IMR-90 (cell line): ENCODE data around the gene CD300H. TPM values are rescaled to one million over a fixed set of nuclear protein-coding genes. Genes with fewer than 3 reads are reported as not detected.

Experiments
- ATAC-seq: fragments of 200-7000 bp; cut with Tn5 transposase; 2 replicates; pipeline ENCODE4 v1.9.1; 2020; ENCODE audit warnings: low read depth, mild to moderate bottlenecking, moderate library complexity
- BruUV-seq: library from RNA; stranded (reverse); fragments of 400-500 nt; replicated peaks from 2 replicates; lab custom pipeline; 2021; lab: Mats Ljungman, UMichigan
- CTCF ChIA-PET: fragments of 300-600 bp; formaldehyde crosslinking; extraction: SDS; loops from one replicate; lab custom pipeline; 2021; ENCODE audit warnings: antibody characterized with exemption; lab: Yijun Ruan, JAX
- POLR2A ChIA-PET: fragments of 300-600 bp; sonication (Branson Sonifier 250); formaldehyde crosslinking; loops from one replicate; lab custom pipeline; 2022; ENCODE audit warnings: antibody characterized with exemption; ENCODE audit not compliant: unreplicated experiment; lab: Charles Lee
- DNase-seq: peaks from one replicate; pipeline ENCODE4 v3.0.0; 2013
- H2AFZ ChIP-seq: replicated peaks from 2 replicates; pipeline ENCODE3; 2013; ENCODE audit warnings: low read length, mild to moderate bottlenecking; ENCODE audit not compliant: poor library complexity
- H2AK5ac ChIP-seq: 2 replicates; pipeline ENCODE4 v1.6.1; 2013; ENCODE audit warnings: low read depth, low read length, inconsistent platforms
- H2AK9ac ChIP-seq: replicated peaks from 2 replicates; pipeline ENCODE3; 2013; ENCODE audit warnings: mild to moderate bottlenecking, low read depth, low read length, moderate library complexity; ENCODE audit not compliant: poor library complexity
- H2BK120ac ChIP-seq: 2 replicates; pipeline ENCODE4 v1.6.1; 2013; ENCODE audit warnings: low read depth, low read length, inconsistent platforms
- H2BK15ac ChIP-seq: 3 replicates; pipeline ENCODE4 v1.6.1; 2013; ENCODE audit warnings: low read depth, low read length, inconsistent platforms
- H2BK20ac ChIP-seq: 2 replicates; pipeline ENCODE4 v1.6.1; 2013; ENCODE audit warnings: low read depth, mild to moderate bottlenecking, inconsistent platforms, low read length, moderate library complexity
- H2BK5ac ChIP-seq: 2 replicates; pipeline ENCODE4 v1.6.1; 2013; ENCODE audit warnings: mild to moderate bottlenecking, low read depth, low read length, inconsistent platforms; ENCODE audit not compliant: poor library complexity, severe bottlenecking
- H3K14ac ChIP-seq: replicated peaks from 2 replicates; pipeline ENCODE4 v1.6.1; 2013; ENCODE audit warnings: low read depth, low read length, inconsistent platforms
- H3K18ac ChIP-seq: 2 replicates; pipeline ENCODE4 v1.6.1; 2013; ENCODE audit warnings: low read depth, low read length, control low read depth
- H3K23ac ChIP-seq: 2 replicates; pipeline ENCODE4 v1.6.1; 2013; ENCODE audit warnings: low read depth, low read length, inconsistent platforms
- H3K27ac ChIP-seq: 2 replicates; pipeline ENCODE4 v1.5.1; 2013; ENCODE audit warnings: mild to moderate bottlenecking, control low read depth, low read length; ENCODE audit not compliant: insufficient read depth
- H3K27me3 ChIP-seq: 2 replicates; pipeline ENCODE4 v1.6.1; 2013; ENCODE audit warnings: low read length; ENCODE audit not compliant: control insufficient read depth, insufficient read depth
- H3K36me3 ChIP-seq: 2 replicates; pipeline ENCODE4 v1.6.1; 2013; ENCODE audit warnings: low read length, mixed read lengths; ENCODE audit not compliant: control insufficient read depth, insufficient read depth
- H3K4ac ChIP-seq: 2 replicates; pipeline ENCODE4 v1.6.1; 2013; ENCODE audit warnings: low read depth, low read length, inconsistent platforms
- H3K4me1 ChIP-seq: 2 replicates; pipeline ENCODE4 v1.6.1; 2013; ENCODE audit warnings: low read length, mixed read lengths; ENCODE audit not compliant: control insufficient read depth, insufficient read depth
- H3K4me2 ChIP-seq: 2 replicates; pipeline ENCODE4 v1.6.1; 2013; ENCODE audit warnings: low read depth, mild to moderate bottlenecking, control low read depth, low read length, moderate library complexity
- H3K4me3 ChIP-seq: 2 replicates; pipeline ENCODE4 v1.5.1; 2013; ENCODE audit warnings: low read depth, mild to moderate bottlenecking, control low read depth, low read length, moderate library complexity; ENCODE audit not compliant: insufficient read depth
- H3K56ac ChIP-seq: 2 replicates; pipeline ENCODE4 v1.6.1; 2013; ENCODE audit warnings: low read length, inconsistent platforms; ENCODE audit not compliant: insufficient read depth; ENCODE audit errors: extremely low read depth
- H3K79me1 ChIP-seq, 2 experiments: 2 replicates each; pipeline ENCODE4 v1.6.1; 2013; ENCODE audit warnings: low read length in 2 of 2, inconsistent platforms in 1 of 2, low read depth in 1 of 2
- H3K9ac ChIP-seq: 2 replicates; pipeline ENCODE4 v1.6.1; 2013; ENCODE audit warnings: low read depth, low read length, control low read depth
- H3K9me1 ChIP-seq: 2 replicates; pipeline ENCODE4 v1.6.1; 2013; ENCODE audit warnings: low read length, inconsistent platforms; ENCODE audit not compliant: insufficient read depth
- H3K9me3 ChIP-seq: 2 replicates; pipeline ENCODE4 v1.6.1; 2013; ENCODE audit warnings: low read length; ENCODE audit not compliant: control insufficient read depth, insufficient read depth
- H4K20me1 ChIP-seq: 2 replicates; pipeline ENCODE4 v1.6.1; 2013; ENCODE audit warnings: low read length, inconsistent platforms; ENCODE audit not compliant: insufficient read depth
- H4K5ac ChIP-seq: 2 replicates; pipeline ENCODE4 v1.6.1; 2013; ENCODE audit warnings: mild to moderate bottlenecking, low read depth, low read length, control low read depth
- H4K8ac ChIP-seq, 2 experiments: 2 replicates each; pipeline ENCODE4 v1.6.1; 2013; ENCODE audit warnings: low read depth in 2 of 2, low read length in 2 of 2, control low read depth in 1 of 2, inconsistent platforms in 1 of 2
- H4K91ac ChIP-seq: 2 replicates; pipeline ENCODE4 v1.6.1; 2013; ENCODE audit warnings: low read depth, low read length, inconsistent platforms; ENCODE audit not compliant: insufficient read depth
- BHLHE40 ChIP-seq: fragments of 150-350 bp; IDR thresholded peaks from 2 replicates; pipeline ENCODE4 v1.6.1; 2016; ENCODE audit warnings: mild to moderate bottlenecking, low read depth, low read length
- CEBPB ChIP-seq: IDR thresholded peaks from 2 replicates; pipeline ENCODE4 v1.6.1; 2012; ENCODE audit warnings: low read depth, low read length, improper control_type of control experiment
- CHD1 ChIP-seq: IDR thresholded peaks from 2 replicates; pipeline ENCODE4 v1.6.1; 2012; ENCODE audit warnings: low read depth, low read length, improper control_type of control experiment
- CTCF ChIP-seq: conservative IDR thresholded peaks from 2 replicates; pipeline ENCODE4 v1.5.1; 2012; ENCODE audit warnings: mild to moderate bottlenecking, low read depth, low read length, improper control_type of control experiment
- ELK1 ChIP-seq: fragments of 150-350 bp; IDR thresholded peaks from 2 replicates; pipeline ENCODE4 v1.6.1; 2016; ENCODE audit warnings: low read depth, mild to moderate bottlenecking, low read length, moderate library complexity, borderline replicate concordance
- FOS ChIP-seq: fragments of 150-350 bp; IDR thresholded peaks from 2 replicates; pipeline ENCODE4 v1.6.1; 2016; ENCODE audit warnings: low read depth, low read length
- MAFK ChIP-seq: IDR thresholded peaks from 2 replicates; pipeline ENCODE4 v1.6.1; 2012; ENCODE audit warnings: low read depth, low read length, improper control_type of control experiment
- MAZ ChIP-seq: IDR thresholded peaks from 2 replicates; pipeline ENCODE4 v1.6.1; 2012; ENCODE audit warnings: low read depth, mild to moderate bottlenecking, low read length, improper control_type of control experiment, moderate library complexity, borderline replicate concordance
- NFE2L2 ChIP-seq: fragments of 150-350 bp; IDR thresholded peaks from 2 replicates; pipeline ENCODE4 v1.6.1; 2016; ENCODE audit warnings: low read depth, mild to moderate bottlenecking, low read length
- POLR2A ChIP-seq: IDR thresholded peaks from 2 replicates; pipeline ENCODE4 v1.6.1; 2012; ENCODE audit warnings: mild to moderate bottlenecking, low read depth, low read length
- RAD21 ChIP-seq: IDR thresholded peaks from 2 replicates; pipeline ENCODE4 v1.6.1; 2012; ENCODE audit warnings: low read length, improper control_type of control experiment
- RCOR1 ChIP-seq: IDR thresholded peaks from 2 replicates; pipeline ENCODE4 v1.6.1; 2012; ENCODE audit warnings: mild to moderate bottlenecking, low read length, improper control_type of control experiment; ENCODE audit not compliant: insufficient replicate concordance
- RFX5 ChIP-seq: IDR thresholded peaks from 2 replicates; pipeline ENCODE4 v1.8.0; 2012; ENCODE audit warnings: low read depth, mild to moderate bottlenecking, low read length, moderate library complexity
- SMC3 ChIP-seq: fragments of 150-350 bp; IDR thresholded peaks from 2 replicates; pipeline ENCODE4 v1.6.1; 2016; ENCODE audit warnings: low read depth, mild to moderate bottlenecking, antibody characterized with exemption, low read length, moderate library complexity
- USF2 ChIP-seq: fragments of 150-350 bp; IDR thresholded peaks from 2 replicates; pipeline ENCODE4 v1.6.1; 2017; ENCODE audit warnings: mild to moderate bottlenecking, antibody characterized with exemption, low read length, low read depth
- WGBS, 2 experiments: methylation state at CpG; one replicate each; pipeline versions ENCODE4 v1.1.5 to v1.1.7; 2013; ENCODE audit warnings: missing lambda C conversion rate in 2 of 2; ENCODE audit not compliant: insufficient read length in 1 of 2; ENCODE audit errors: extremely low coverage in 2 of 2; 5-methylcytosine and 5-hydroxymethylcytosine counted together
- dilution Hi-C: fragments of 300-500 bp; cut with HindIII; formaldehyde crosslinking; loops from one replicate; pipeline ENCODE4 v1.14.3; 2018; ENCODE audit warnings: low sequenced_read_pairs; ENCODE audit not compliant: unreplicated experiment
- in situ Hi-C: fragments of 300-500 bp; cut with MboI; formaldehyde crosslinking; loops from 3 replicates; pipeline ENCODE4 v1.14.3; 2019; ENCODE audit warnings: low sequenced_read_pairs, inconsistent platforms, mixed read lengths
- intact Hi-C: fragments of 100-400 bp; cut with micrococcal nuclease; formaldehyde crosslinking; loops from 2 replicates; pipeline ENCODE4 v1.10.0; 2022
- polyA plus RNA-seq, 3 experiments: library from polyadenylated mRNA; depleted of rRNA; stranded (reverse); fragments of >200 nt; gene quantifications; 2 replicates each; pipeline ENCODE4 v1.2.3, GENCODE V29; 2012; ENCODE audit warnings: low replicate concordance in 1 of 3
- total RNA-seq: library from RNA; depleted of rRNA; stranded (reverse); fragments of >200 nt; gene quantifications from 2 replicates; pipeline ENCODE4 v1.2.3, GENCODE V29; 2012

The CD300H gene
- total and polyA plus RNA-seq, 2 of the 4 experiments (the other 2 are of a cell fraction) = not detected

- Histone ChIP-seq H4K91ac (no peak overlapping the region), H2BK5ac (no peak overlapping the region), H2AK9ac (no peak overlapping the region), H3K9ac (no peak overlapping the region), H3K4ac (no peak overlapping the region), H3K18ac (no peak overlapping the region), H2AK5ac (no peak overlapping the region), H3K56ac (no peak overlapping the region), H3K9me3 (peaks cover 40% of the 10 kb centered on the region), H3K9me1 (no peaks in the 10 kb centered on the region), H3K4me1 (no peaks in the 10 kb centered on the region), H4K20me1 (no peaks in the 10 kb centered on the region), H3K27ac (no peak overlapping the region), H3K4me3 (no peak overlapping the region), H4K8ac (no peak overlapping the region), H3K27me3 (no peaks in the 10 kb centered on the region), H2BK15ac (no peak overlapping the region), H2BK20ac (no peak overlapping the region), H4K5ac (no peak overlapping the region), H3K23ac (no peak overlapping the region), H2AFZ (no peak overlapping the region), H2BK120ac (no peak overlapping the region), H3K36me3 (no peaks in the 10 kb centered on the region), H3K79me1 (no peaks in the 10 kb centered on the region), H3K4me2 (no peak overlapping the region), H3K14ac (no peak overlapping the region)
- WGBS, 2 experiments = 59% methylated on average over 2 of the region's 9 CpGs; no CpG with 5 or more reads in 1 of the 2 experiments
- dilution Hi-C loops = no loop called here
- TF ChIP-seq POLR2A = no peak
- no peak for TF ChIP-seq BHLHE40
- TF ChIP-seq MAZ = no peak
- no peak for TF ChIP-seq ELK1
- no peak for TF ChIP-seq FOS
- TF ChIP-seq RFX5 = no peak
- TF ChIP-seq RAD21 = no peak
- TF ChIP-seq USF2 = no peak
- no peak for TF ChIP-seq MAFK
- TF ChIP-seq RCOR1 = no peak
- TF ChIP-seq CHD1 = no peak
- TF ChIP-seq SMC3 = no peak
- TF ChIP-seq NFE2L2 = no peak
- no peak for TF ChIP-seq CEBPB
- TF ChIP-seq CTCF = no peak
- intact Hi-C loops = no loop called here
- CTCF ChIA-PET = no interaction called here
- DNase-seq (no peak), ATAC-seq (no peak)
- POLR2A ChIA-PET = no interaction called here
- no TSS peak for BruUV-seq
- in situ Hi-C loops = no loop called here
Observed at GRCh38 chr17:74566132-74566753, 1.1 kb downstream of the CD300H start.
